OCI-LY1 (cell line): ENCODE results near the gene STK38.

Source experiments
- EZH2 ChIP-seq: fragments of 200-600 bp; sonication (generic), shearing (Covaris generic); IDR thresholded peaks from 2 replicates; pipeline ENCODE4 v1.8.0; 2017; ENCODE audit warnings: borderline replicate concordance, mixed run types, mild to moderate bottlenecking, antibody characterized with exemption, low read length, moderate library complexity, mixed read lengths
- TF ChIP-seq, protein P1 (sequence below): fragments of 200-600 bp; sonication (generic), shearing (Covaris generic); IDR thresholded peaks from 2 replicates; pipeline ENCODE4 v1.5.1; 2017; ENCODE audit warnings: mild to moderate bottlenecking, antibody characterized with exemption, low read length, moderate library complexity, mixed read lengths

GRCh38 chr6:36493859-36494258, 53.4 kb downstream of the STK38 start:
- TF ChIP-seq, protein P1, sequence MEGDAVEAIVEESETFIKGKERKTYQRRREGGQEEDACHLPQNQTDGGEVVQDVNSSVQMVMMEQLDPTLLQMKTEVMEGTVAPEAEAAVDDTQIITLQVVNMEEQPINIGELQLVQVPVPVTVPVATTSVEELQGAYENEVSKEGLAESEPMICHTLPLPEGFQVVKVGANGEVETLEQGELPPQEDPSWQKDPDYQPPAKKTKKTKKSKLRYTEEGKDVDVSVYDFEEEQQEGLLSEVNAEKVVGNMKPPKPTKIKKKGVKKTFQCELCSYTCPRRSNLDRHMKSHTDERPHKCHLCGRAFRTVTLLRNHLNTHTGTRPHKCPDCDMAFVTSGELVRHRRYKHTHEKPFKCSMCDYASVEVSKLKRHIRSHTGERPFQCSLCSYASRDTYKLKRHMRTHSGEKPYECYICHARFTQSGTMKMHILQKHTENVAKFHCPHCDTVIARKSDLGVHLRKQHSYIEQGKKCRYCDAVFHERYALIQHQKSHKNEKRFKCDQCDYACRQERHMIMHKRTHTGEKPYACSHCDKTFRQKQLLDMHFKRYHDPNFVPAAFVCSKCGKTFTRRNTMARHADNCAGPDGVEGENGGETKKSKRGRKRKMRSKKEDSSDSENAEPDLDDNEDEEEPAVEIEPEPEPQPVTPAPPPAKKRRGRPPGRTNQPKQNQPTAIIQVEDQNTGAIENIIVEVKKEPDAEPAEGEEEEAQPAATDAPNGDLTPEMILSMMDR, result no peak
- TF ChIP-seq EZH2, result no peak
